ENCODE measurements around the gene RGS5. TPM values are rescaled to one million over a fixed set of nuclear protein-coding genes. Genes with fewer than 3 reads are reported as not detected.

Gene RGS5
- total and polyA plus RNA-seq, 2 donors (not counting 1 experiment from before 2014, with no cell fraction given): 0.64 to 1.2 TPM

GRCh38 chr1:163093169-163093568 is 109.5 kb downstream of the RGS5 start:
- H3K27me3 Mint-ChIP-seq: peaks cover 8% of the 10 kb centered on the region
- TF ChIP-seq EZH2 (IDR thresholded peaks at IDR 0.05; ENCODE audit: borderline replicate concordance, insufficient read depth, low read depth, low read length, poor library complexity, severe bottlenecking): no peak
- TF ChIP-seq, protein P1, sequence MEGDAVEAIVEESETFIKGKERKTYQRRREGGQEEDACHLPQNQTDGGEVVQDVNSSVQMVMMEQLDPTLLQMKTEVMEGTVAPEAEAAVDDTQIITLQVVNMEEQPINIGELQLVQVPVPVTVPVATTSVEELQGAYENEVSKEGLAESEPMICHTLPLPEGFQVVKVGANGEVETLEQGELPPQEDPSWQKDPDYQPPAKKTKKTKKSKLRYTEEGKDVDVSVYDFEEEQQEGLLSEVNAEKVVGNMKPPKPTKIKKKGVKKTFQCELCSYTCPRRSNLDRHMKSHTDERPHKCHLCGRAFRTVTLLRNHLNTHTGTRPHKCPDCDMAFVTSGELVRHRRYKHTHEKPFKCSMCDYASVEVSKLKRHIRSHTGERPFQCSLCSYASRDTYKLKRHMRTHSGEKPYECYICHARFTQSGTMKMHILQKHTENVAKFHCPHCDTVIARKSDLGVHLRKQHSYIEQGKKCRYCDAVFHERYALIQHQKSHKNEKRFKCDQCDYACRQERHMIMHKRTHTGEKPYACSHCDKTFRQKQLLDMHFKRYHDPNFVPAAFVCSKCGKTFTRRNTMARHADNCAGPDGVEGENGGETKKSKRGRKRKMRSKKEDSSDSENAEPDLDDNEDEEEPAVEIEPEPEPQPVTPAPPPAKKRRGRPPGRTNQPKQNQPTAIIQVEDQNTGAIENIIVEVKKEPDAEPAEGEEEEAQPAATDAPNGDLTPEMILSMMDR (IDR thresholded peaks at IDR 0.05): no peak

More at GRCh38 chr1:163093169-163093568, 109.5 kb downstream of the RGS5 start:
- H3K4me3 ChIP-seq (ENCODE audit: control extremely low read depth in 1 of 5, extremely low read depth in 1 of 5, insufficient read depth in 1 of 5, low read depth in 2 of 5, low read length in 4 of 5): no peak overlapping the region
- H3K4me2 ChIP-seq (replicated peaks; ENCODE audit: low read depth, low read length, poor library complexity, severe bottlenecking): no peak overlapping the region
- Mint-ChIP-seq H3K27ac (no peak overlapping the region), H3K9me3 (ENCODE audit: insufficient read depth) (no peaks in the 10 kb centered on the region), H3K4me1 (no peaks in the 10 kb centered on the region), H3K4me3 (no peak overlapping the region)
- ATAC-seq (ENCODE audit: low read depth) (no peak), DNase-seq (no peak)
- peaks cover 0 to 3% (median 0%) of the 10 kb centered on the region in 3 donors for H3K9me3 ChIP-seq (ENCODE audit: control extremely low read depth in 1 of 3, control insufficient read depth in 2 of 3, insufficient read depth in 1 of 3, low read length in 2 of 3)
- H3K9ac ChIP-seq (ENCODE audit: low read length): no peak overlapping the region
- 55% methylated on average over 2 of the region's 4 CpGs for WGBS (ENCODE audit: insufficient coverage)
- intact Hi-C loops (cut with micrococcal nuclease): no loop called here
- H4K20me1 ChIP-seq (ENCODE audit: control insufficient read depth, insufficient read depth, low read length, poor library complexity, severe bottlenecking): no peaks in the 10 kb centered on the region
- no peaks in the 10 kb centered on the region for H3K36me3 ChIP-seq (replicated peaks in 1 of 2; ENCODE audit: control extremely low read depth in 1 of 2, control insufficient read depth in 1 of 2, extremely low read depth in 1 of 2, insufficient read depth in 2 of 2, low read length in 1 of 2)
- H3K27me3 ChIP-seq (replicated peaks in 1 of 4; ENCODE audit: control extremely low read depth in 1 of 4, control insufficient read depth in 3 of 4, insufficient read depth in 4 of 4, low read length in 3 of 4): no peaks in the 10 kb centered on the region
- H2AFZ ChIP-seq (ENCODE audit: insufficient read depth, low read depth, low read length, poor library complexity, severe bottlenecking): no peak overlapping the region
- no peaks in the 10 kb centered on the region for H3K79me2 ChIP-seq (ENCODE audit: control insufficient read depth, insufficient read depth, low read length)
- no peaks in the 10 kb centered on the region for H3K4me1 ChIP-seq (ENCODE audit: control insufficient read depth in 2 of 2, insufficient read depth in 2 of 2, low read length in 2 of 2)
- ChIA-PET CTCF (no interaction called here), POLR2A (no interaction called here)
- H3K27ac ChIP-seq (ENCODE audit: low read length in 2 of 2): no peak overlapping the region

Other genes starting within 250 kb of the RGS5 start
- not detected in 2 replicates for gene RGS4, start 133.6 kb downstream of the RGS5 start, total RNA-seq
- not detected in 2 replicates for gene RGS4, start 133.6 kb downstream of the RGS5 start, polyA plus RNA-seq
- 0.94 and 1.8 TPM in 2 replicates for gene NUF2, start 119.0 kb upstream of the RGS5 start, total RNA-seq
- 1.3 and 1.5 TPM in 2 replicates for gene NUF2, start 119.0 kb upstream of the RGS5 start, polyA plus RNA-seq

Measured in B cell (primary cell).